ENCODE measurements around the gene KLHL26.

GRCh38 chr19:18607226-18608101, 29.4 kb upstream of the KLHL26 start:
- no peak for TF ChIP-seq POLR2A (IDR thresholded peaks at IDR 0.05)
- TF ChIP-seq, protein P1, sequence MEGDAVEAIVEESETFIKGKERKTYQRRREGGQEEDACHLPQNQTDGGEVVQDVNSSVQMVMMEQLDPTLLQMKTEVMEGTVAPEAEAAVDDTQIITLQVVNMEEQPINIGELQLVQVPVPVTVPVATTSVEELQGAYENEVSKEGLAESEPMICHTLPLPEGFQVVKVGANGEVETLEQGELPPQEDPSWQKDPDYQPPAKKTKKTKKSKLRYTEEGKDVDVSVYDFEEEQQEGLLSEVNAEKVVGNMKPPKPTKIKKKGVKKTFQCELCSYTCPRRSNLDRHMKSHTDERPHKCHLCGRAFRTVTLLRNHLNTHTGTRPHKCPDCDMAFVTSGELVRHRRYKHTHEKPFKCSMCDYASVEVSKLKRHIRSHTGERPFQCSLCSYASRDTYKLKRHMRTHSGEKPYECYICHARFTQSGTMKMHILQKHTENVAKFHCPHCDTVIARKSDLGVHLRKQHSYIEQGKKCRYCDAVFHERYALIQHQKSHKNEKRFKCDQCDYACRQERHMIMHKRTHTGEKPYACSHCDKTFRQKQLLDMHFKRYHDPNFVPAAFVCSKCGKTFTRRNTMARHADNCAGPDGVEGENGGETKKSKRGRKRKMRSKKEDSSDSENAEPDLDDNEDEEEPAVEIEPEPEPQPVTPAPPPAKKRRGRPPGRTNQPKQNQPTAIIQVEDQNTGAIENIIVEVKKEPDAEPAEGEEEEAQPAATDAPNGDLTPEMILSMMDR (IDR thresholded peaks at IDR 0.05), result no peak
